ENCODE results near the gene SLC38A4.
"Not testable (repeated sequence)": the region's sequence is repeated elsewhere in the genome, so short reads cannot be mapped to it uniquely, and the experiment has no call there.

Gene SLC38A4

GRCh38 chr12:46857486-46857885 is 31.7 kb upstream of the SLC38A4 start:
- H3K4me2 ChIP-seq (ENCODE audit: low read depth, low read length, poor library complexity, severe bottlenecking): no peak overlapping the region
- H2AFZ ChIP-seq (ENCODE audit: low read depth, low read length, severe bottlenecking): no peak overlapping the region
- H3K27ac ChIP-seq (ENCODE audit: low read depth, low read length): no peak overlapping the region

GRCh38 chr12:46855760-46856159 is 30.0 kb upstream of the SLC38A4 start:
- Histone ChIP-seq H3K4me3 (ENCODE audit: insufficient read depth, low read length, poor library complexity, severe bottlenecking) (no peak overlapping the region), H3K27me3 (ENCODE audit: low read length) (no peaks in the 10 kb centered on the region), H3K27ac (ENCODE audit: low read depth, low read length) (no peak overlapping the region), H3K79me2 (ENCODE audit: insufficient read depth, low read length) (no peaks in the 10 kb centered on the region), H3K9ac (ENCODE audit: low read length) (no peak overlapping the region), H2AFZ (ENCODE audit: low read depth, low read length, severe bottlenecking) (no peak overlapping the region), H3K36me3 (ENCODE audit: low read length) (no peaks in the 10 kb centered on the region), H3F3A (ENCODE audit: insufficient read depth) (no peaks in the 10 kb centered on the region), H4K20me1 (ENCODE audit: low read depth, low read length) (no peaks in the 10 kb centered on the region), H3K9me2 (replicated peaks; ENCODE audit: insufficient read depth, low read length) (no peaks in the 10 kb centered on the region), H3K4me2 (ENCODE audit: low read depth, low read length, poor library complexity, severe bottlenecking) (no peak overlapping the region), H3K9me3 (ENCODE audit: insufficient read depth, low read length) (peaks cover 10% of the 10 kb centered on the region)
- no peak for TF ChIP-seq EZH2phosphoT487 (conservative IDR thresholded peaks at IDR 0.05; ENCODE audit: low read length)
- TF ChIP-seq CTCF (IDR thresholded peaks at IDR 0.05; ENCODE audit: insufficient read depth, low read length, poor library complexity, severe bottlenecking): no peak

More at GRCh38 chr12:46857486-46857885, 31.7 kb upstream of the SLC38A4 start:
- Histone ChIP-seq H3K9ac (ENCODE audit: low read length) (no peak overlapping the region), H4K20me1 (ENCODE audit: low read depth, low read length) (no peaks in the 10 kb centered on the region), H3F3A (ENCODE audit: insufficient read depth) (no peaks in the 10 kb centered on the region), H3K9me3 (ENCODE audit: insufficient read depth, low read length) (peaks cover 10% of the 10 kb centered on the region), H3K36me3 (ENCODE audit: low read length) (no peaks in the 10 kb centered on the region), H3K9me2 (replicated peaks; ENCODE audit: insufficient read depth, low read length) (no peaks in the 10 kb centered on the region), H3K79me2 (ENCODE audit: insufficient read depth, low read length) (no peaks in the 10 kb centered on the region), H3K4me3 (ENCODE audit: insufficient read depth, low read length, poor library complexity, severe bottlenecking) (no peak overlapping the region), H3K27me3 (ENCODE audit: low read length) (no peaks in the 10 kb centered on the region)
- no peak for TF ChIP-seq EZH2phosphoT487 (conservative IDR thresholded peaks at IDR 0.05; ENCODE audit: low read length)
- no peak for TF ChIP-seq CTCF (IDR thresholded peaks at IDR 0.05; ENCODE audit: insufficient read depth, low read length, poor library complexity, severe bottlenecking)

GRCh38 chr12:46854188-46854587 is 28.4 kb upstream of the SLC38A4 start:
- not testable (repeated sequence) for H3F3A ChIP-seq (ENCODE audit: insufficient read depth); H3K27me3 ChIP-seq (ENCODE audit: low read length); H3K4me3 ChIP-seq (ENCODE audit: insufficient read depth, low read length, poor library complexity, severe bottlenecking); H3K27ac ChIP-seq (ENCODE audit: low read depth, low read length); H3K79me2 ChIP-seq (ENCODE audit: insufficient read depth, low read length); H3K4me2 ChIP-seq (ENCODE audit: low read depth, low read length, poor library complexity, severe bottlenecking); H3K9me2 ChIP-seq (replicated peaks; ENCODE audit: insufficient read depth, low read length); H3K36me3 ChIP-seq (ENCODE audit: low read length); H4K20me1 ChIP-seq (ENCODE audit: low read depth, low read length); H2AFZ ChIP-seq (ENCODE audit: low read depth, low read length, severe bottlenecking); H3K9ac ChIP-seq (ENCODE audit: low read length)
- peaks cover 10% of the 10 kb centered on the region for H3K9me3 ChIP-seq (ENCODE audit: insufficient read depth, low read length)

- not testable (repeated sequence) for H3K79me2 ChIP-seq (ENCODE audit: insufficient read depth, low read length); H3K36me3 ChIP-seq (ENCODE audit: low read length); H3K4me3 ChIP-seq (ENCODE audit: insufficient read depth, low read length, poor library complexity, severe bottlenecking); H3K9me2 ChIP-seq (replicated peaks; ENCODE audit: insufficient read depth, low read length); H3K9me3 ChIP-seq (ENCODE audit: insufficient read depth, low read length); H3K27ac ChIP-seq (ENCODE audit: low read depth, low read length); H3F3A ChIP-seq (ENCODE audit: insufficient read depth); H2AFZ ChIP-seq (ENCODE audit: low read depth, low read length, severe bottlenecking); H3K4me2 ChIP-seq (ENCODE audit: low read depth, low read length, poor library complexity, severe bottlenecking); H3K9ac ChIP-seq (ENCODE audit: low read length); H3K27me3 ChIP-seq (ENCODE audit: low read length); H4K20me1 ChIP-seq (ENCODE audit: low read depth, low read length)
These were observed 23.0 kb upstream of the SLC38A4 start for GRCh38 chr12:46848792-46849191.
